Smooth muscle cell (in vitro differentiated cells): ENCODE results near the gene TST. TPM values are rescaled to one million over a fixed set of nuclear protein-coding genes. Genes with fewer than 3 reads are reported as not detected.
"Not testable (repeated sequence)": the region's sequence is repeated elsewhere in the genome, so short reads cannot be mapped to it uniquely, and the experiment has no call there.

Experiments
- DNase-seq: peaks from one replicate; lab custom pipeline; 2025; ENCODE audit not compliant: unreplicated experiment; lab: John Stamatoyannopoulos, UW
- H2AFZ ChIP-seq: fragments of 200-600 bp; sonication (generic); 2 replicates; pipeline ENCODE4 v1.6.0; 2016; ENCODE audit warnings: antibody characterized with exemption, low read depth, mild to moderate bottlenecking
- H3F3A ChIP-seq: fragments of 200-600 bp; sonication (generic); 2 replicates; pipeline ENCODE4 v1.6.0; 2017; ENCODE audit warnings: antibody characterized with exemption, low read depth
- H3K27ac ChIP-seq: fragments of 200-600 bp; sonication (generic); 2 replicates; pipeline ENCODE4 v1.5.1; 2016; ENCODE audit warnings: low read depth, mild to moderate bottlenecking
- H3K27me3 ChIP-seq: fragments of 200-600 bp; sonication (generic); 2 replicates; pipeline ENCODE4 v1.6.1; 2016; ENCODE audit warnings: low read depth, mild to moderate bottlenecking
- H3K36me3 ChIP-seq: fragments of 200-600 bp; sonication (generic); 2 replicates; pipeline ENCODE4 v1.5.1; 2016; ENCODE audit warnings: low read depth
- H3K4me1 ChIP-seq: fragments of 200-600 bp; sonication (generic); 2 replicates; pipeline ENCODE4 v1.5.1; 2016; ENCODE audit warnings: low read depth
- H3K4me2 ChIP-seq: fragments of 200-600 bp; sonication (generic); 2 replicates; pipeline ENCODE4 v1.6.0; 2016; ENCODE audit warnings: mild to moderate bottlenecking
- H3K4me3 ChIP-seq: fragments of 200-600 bp; sonication (generic); 2 replicates; pipeline ENCODE4 v1.5.1; 2016; ENCODE audit warnings: mild to moderate bottlenecking
- H3K79me2 ChIP-seq: fragments of 200-600 bp; sonication (generic); 2 replicates; pipeline ENCODE4 v1.6.0; 2016; ENCODE audit warnings: low read depth, mild to moderate bottlenecking
- H3K9ac ChIP-seq: fragments of 200-600 bp; sonication (generic); 2 replicates; pipeline ENCODE4 v1.6.0; 2016; ENCODE audit warnings: low read depth
- H3K9me3 ChIP-seq: fragments of 200-600 bp; sonication (generic); replicated peaks from 2 replicates; pipeline ENCODE4 v1.5.1; 2016; ENCODE audit warnings: low read depth
- H4K20me1 ChIP-seq: fragments of 200-600 bp; sonication (generic); 2 replicates; pipeline ENCODE4 v1.6.0; 2016; ENCODE audit warnings: low read depth
- WGBS: methylation state at CpG from one replicate; pipeline ENCODE4 v1.1.7; 2016; ENCODE audit warnings: low lambda C conversion rate; 5-methylcytosine and 5-hydroxymethylcytosine counted together
- polyA plus RNA-seq: library from polyadenylated mRNA; unstranded; fragments of >200 nt; fragmentation: Nextera tagmentation; extraction: Ambion mirVana; gene quantifications from 2 replicates; pipeline ENCODE4 v1.2.1, GENCODE V29; 2016
- total RNA-seq: library from RNA; depleted of rRNA; stranded (reverse); fragments of >200 nt; gene quantifications from 2 replicates; pipeline ENCODE4 v1.2.3, GENCODE V29; 2014
- TF ChIP-seq, protein P1 (sequence below): fragments of 200-600 bp; sonication (generic); IDR thresholded peaks from 2 replicates; pipeline ENCODE4 v1.5.1; 2017; ENCODE audit warnings: borderline replicate concordance, mild to moderate bottlenecking, antibody characterized with exemption; ENCODE audit not compliant: insufficient read depth, poor library complexity, severe bottlenecking

Gene TST
- total and polyA plus RNA-seq, 2 experiments from 2014 or later = 10.4 to 15.0 TPM

DNA sequence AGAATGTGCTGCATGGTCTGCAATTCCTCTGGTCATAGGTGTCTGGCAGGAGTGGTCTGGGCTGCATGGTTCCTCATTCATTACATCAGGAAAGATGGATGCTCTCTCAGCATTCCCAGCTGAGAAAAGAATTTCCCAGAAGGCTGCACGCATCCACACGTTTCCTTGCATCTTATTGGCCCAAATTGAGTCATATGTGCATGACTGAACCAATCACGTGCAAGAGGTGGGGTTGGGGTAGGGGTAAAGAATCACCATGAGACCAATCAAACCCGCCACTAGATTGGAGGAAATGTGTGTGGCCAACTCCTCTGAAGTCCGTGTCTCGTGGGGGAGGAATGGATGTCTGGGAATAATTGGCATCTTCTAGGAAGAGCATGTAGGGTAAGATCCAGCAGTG lies 28.8 kb downstream of the TST start:
- DNase-seq = no peak
- Histone ChIP-seq H3K4me3 (no peak overlapping the region), H2AFZ (no peak overlapping the region), H3K27me3 (peaks cover 4% of the 10 kb centered on the region), H3K36me3 (no peaks in the 10 kb centered on the region), H3K9ac (no peak overlapping the region), H3K79me2 (no peaks in the 10 kb centered on the region), H3K4me1 (no peaks in the 10 kb centered on the region), H3K27ac (no peak overlapping the region), H3K4me2 (no peak overlapping the region), H3F3A (no peaks in the 10 kb centered on the region), H3K9me3 (no peaks in the 10 kb centered on the region), H4K20me1 (no peaks in the 10 kb centered on the region)
- TF ChIP-seq, protein P1, sequence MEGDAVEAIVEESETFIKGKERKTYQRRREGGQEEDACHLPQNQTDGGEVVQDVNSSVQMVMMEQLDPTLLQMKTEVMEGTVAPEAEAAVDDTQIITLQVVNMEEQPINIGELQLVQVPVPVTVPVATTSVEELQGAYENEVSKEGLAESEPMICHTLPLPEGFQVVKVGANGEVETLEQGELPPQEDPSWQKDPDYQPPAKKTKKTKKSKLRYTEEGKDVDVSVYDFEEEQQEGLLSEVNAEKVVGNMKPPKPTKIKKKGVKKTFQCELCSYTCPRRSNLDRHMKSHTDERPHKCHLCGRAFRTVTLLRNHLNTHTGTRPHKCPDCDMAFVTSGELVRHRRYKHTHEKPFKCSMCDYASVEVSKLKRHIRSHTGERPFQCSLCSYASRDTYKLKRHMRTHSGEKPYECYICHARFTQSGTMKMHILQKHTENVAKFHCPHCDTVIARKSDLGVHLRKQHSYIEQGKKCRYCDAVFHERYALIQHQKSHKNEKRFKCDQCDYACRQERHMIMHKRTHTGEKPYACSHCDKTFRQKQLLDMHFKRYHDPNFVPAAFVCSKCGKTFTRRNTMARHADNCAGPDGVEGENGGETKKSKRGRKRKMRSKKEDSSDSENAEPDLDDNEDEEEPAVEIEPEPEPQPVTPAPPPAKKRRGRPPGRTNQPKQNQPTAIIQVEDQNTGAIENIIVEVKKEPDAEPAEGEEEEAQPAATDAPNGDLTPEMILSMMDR = no peak
- WGBS = 94% methylated on average over 6 of the region's 6 CpGs

DNA sequence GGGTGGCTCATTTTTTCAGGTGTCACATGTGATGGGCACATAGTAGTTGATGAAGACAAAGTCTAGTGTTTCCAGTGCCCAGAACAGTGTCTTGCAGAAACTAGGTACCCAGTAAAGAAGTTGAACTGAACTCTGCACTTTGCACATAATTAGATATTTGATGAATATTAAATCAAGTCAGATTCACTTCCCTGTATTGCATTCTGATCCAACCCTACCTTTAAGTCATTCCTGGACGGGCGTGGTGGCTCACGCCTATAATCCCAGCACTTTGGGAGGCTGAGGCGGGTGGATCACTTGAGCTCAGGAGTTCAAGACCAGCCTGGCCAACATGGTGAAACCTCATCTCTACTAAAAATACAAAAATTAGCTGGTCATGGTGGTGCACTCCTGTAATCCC lies 30.2 kb downstream of the TST start:
- DNase-seq, H2AFZ ChIP-seq, H3K79me2 ChIP-seq, H3K36me3 ChIP-seq, H3K9me3 ChIP-seq, H3K27me3 ChIP-seq, H3K4me1 ChIP-seq, H3K4me3 ChIP-seq, H3K9ac ChIP-seq, H3F3A ChIP-seq, H3K4me2 ChIP-seq, H3K27ac ChIP-seq, H4K20me1 ChIP-seq: not testable (repeated sequence)
- 95% methylated on average over 4 of the region's 4 CpGs for whole genome bisulfite sequencing

DNA sequence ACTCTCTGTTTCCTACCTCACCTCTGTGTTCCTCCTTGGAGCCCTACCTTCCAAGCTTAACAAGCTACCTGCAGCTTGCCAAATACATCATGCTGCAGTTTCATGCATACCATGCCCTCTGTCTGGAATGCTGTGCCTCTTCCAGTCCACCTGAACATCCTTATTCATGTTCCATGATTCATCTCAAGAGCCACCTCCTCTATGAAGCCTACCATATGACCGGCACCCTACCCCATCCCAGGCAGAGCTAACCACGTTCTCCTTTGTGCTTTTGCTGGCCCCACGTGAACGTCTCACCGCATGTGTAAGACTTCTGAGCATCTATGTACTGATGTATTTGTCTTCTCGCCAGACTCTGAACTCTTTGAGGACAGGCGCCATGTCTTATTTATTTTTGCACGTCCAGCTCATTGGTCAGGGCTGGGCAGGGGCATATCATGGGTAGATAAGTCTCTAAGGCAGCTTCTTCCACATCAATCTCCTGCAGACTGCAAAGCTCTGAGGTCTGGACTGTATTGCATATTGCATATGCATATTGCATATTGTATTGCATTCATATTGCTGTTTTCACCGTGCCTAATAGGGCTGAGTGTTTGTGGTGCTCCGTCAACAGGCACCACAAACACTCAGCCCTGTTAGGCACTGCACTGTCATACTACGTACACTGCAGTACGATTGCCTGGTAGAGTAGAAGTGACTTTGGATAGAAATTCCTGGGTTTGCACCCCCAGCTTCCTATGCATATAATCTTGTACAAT lies 31.0 kb downstream of the TST start:
- Histone ChIP-seq H3K79me2 (no peaks in the 10 kb centered on the region), H2AFZ (no peak overlapping the region), H3K36me3 (no peaks in the 10 kb centered on the region), H4K20me1 (no peaks in the 10 kb centered on the region), H3K9me3 (no peaks in the 10 kb centered on the region), H3K4me3 (no peak overlapping the region), H3K4me1 (no peaks in the 10 kb centered on the region), H3F3A (no peaks in the 10 kb centered on the region), H3K9ac (no peak overlapping the region), H3K27ac (no peak overlapping the region), H3K27me3 (peaks cover 4% of the 10 kb centered on the region), H3K4me2 (no peak overlapping the region)
- TF ChIP-seq, protein P1 = no peak
- DNase-seq = no peak
- 84% methylated on average over 12 of the region's 12 CpGs for WGBS

DNA sequence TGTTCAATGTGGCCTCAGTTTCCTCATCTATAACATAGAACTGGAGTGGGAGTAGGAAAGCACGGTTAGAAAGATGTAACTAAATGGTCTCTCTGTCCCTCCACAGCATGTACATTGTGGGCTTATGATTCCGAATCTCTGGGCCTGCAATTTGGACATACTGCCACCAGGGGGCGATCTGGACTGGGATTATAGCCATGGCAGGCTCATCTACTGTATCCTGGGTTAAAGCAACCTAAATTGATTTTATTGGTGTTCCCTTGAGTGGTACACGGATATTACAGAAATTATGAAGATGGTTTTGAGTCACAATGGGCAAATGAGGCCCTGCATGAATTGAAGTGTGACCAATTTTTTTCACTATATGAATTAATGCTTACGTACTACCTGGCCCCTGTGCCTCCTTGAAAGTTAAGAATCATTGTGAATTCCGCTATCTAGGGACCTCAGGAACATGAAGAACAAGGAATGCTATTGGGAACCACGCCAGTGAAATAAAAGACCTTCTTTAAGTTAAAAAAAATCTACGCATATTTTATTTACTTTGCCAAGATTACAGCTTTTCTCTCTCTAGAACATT lies 32.9 kb downstream of the TST start:
- Histone ChIP-seq H3K9me3 (no peaks in the 10 kb centered on the region), H3K4me2 (no peak overlapping the region), H2AFZ (no peak overlapping the region), H3K4me1 (no peaks in the 10 kb centered on the region), H3K27me3 (peaks cover 4% of the 10 kb centered on the region), H4K20me1 (no peaks in the 10 kb centered on the region), H3K79me2 (no peaks in the 10 kb centered on the region), H3K9ac (no peak overlapping the region), H3F3A (no peaks in the 10 kb centered on the region), H3K4me3 (no peak overlapping the region), H3K36me3 (no peaks in the 10 kb centered on the region), H3K27ac (no peak overlapping the region)
- no peak for DNase-seq
- WGBS = 64% methylated on average over 8 of the region's 8 CpGs
- TF ChIP-seq, protein P1 = peak; percentile 55
